Effector CD4-positive, alpha-beta T cell (primary cell): Measurements from ENCODE around the gene GHDC.
"Not testable (repeated sequence)": the region's sequence is repeated elsewhere in the genome, so short reads cannot be mapped to it uniquely, and the experiment has no call there.

Experiments
- DNase-seq: peaks from one replicate; pipeline ENCODE4 v3.0.0-alpha.2; 2020

GHDC gene

GRCh38 chr17:42202159-42202558 lies 7.9 kb upstream of the GHDC start:
- DNase-seq = no peak

DNA sequence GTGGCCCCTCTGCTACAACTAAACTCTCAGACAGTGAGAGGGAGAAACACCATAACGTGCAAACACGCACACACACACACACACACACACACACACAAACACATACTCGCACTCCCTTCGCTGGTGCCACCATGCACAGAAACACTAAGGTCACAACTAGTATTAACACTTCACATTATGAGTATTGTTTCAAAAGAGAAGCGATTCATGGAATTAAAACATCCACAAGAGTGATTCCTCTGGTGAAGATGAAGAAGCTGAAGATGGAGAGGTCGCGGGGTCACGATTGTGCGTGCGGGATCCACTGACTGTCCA lies 7.1 kb upstream of the GHDC start:
- DNase-seq = no peak

GRCh38 chr17:42200706-42201457 lies 6.6 kb upstream of the GHDC start:
- DNase-seq = no peak

DNA sequence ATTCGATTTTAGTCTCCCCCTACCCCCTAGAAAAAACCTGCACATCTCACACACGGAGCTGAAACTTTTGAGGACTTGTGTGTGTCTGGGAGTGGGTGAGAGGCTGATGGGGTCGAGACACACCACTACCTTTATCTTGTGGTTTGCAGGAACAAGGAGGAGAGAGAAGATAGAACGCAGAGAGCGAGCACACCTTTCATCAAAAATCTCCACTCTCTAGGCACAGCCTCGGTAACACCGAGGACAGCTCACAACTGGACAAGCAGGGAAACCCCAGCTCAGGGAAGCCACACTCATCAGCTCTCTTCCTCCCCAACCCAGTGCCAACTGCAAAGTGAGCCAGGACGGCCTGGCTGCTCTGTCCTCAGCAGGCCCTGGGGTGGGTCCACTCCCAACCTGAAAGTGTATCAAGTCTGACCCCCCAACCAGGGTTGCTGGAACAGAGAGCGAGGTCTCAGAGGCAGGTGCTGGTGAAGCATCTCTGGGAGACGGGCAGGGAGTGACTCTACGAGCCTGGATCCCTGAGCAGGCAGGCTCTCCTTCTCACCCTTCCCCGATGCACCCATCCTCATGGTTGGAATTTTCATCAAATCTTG lies 5.2 kb upstream of the GHDC start:
- no peak for DNase-seq

GRCh38 chr17:42198897-42199296 lies 4.6 kb upstream of the GHDC start:
- no peak for DNase-seq

DNA sequence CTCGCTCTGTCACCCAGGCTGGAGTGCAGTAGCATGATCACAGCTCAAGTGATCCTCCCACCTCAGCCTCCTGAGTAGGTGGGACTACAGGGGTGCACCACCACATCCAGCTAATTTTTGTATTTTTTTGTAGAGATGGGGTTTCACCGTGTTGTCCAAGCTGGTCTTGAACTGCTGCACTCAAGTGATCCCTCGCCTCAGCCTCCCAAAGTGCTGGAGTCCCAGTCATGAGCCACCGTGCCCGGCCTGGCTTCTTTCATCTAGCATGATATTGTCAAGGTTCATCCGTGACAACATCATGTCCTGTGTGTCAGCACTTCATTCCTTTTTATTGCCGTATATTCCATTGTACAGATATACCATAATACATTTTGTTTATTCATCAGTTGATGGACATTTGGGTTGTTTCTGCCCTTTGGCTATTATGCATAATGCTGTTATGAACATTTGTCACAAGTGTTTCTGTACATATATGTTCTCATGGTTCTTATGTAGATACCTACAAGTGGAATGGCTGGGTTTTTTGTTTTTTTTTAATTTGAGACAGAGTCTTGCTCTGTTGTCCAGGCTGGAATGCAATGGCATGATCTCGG lies 3.4 kb upstream of the GHDC start:
- DNase-seq = no peak

DNA sequence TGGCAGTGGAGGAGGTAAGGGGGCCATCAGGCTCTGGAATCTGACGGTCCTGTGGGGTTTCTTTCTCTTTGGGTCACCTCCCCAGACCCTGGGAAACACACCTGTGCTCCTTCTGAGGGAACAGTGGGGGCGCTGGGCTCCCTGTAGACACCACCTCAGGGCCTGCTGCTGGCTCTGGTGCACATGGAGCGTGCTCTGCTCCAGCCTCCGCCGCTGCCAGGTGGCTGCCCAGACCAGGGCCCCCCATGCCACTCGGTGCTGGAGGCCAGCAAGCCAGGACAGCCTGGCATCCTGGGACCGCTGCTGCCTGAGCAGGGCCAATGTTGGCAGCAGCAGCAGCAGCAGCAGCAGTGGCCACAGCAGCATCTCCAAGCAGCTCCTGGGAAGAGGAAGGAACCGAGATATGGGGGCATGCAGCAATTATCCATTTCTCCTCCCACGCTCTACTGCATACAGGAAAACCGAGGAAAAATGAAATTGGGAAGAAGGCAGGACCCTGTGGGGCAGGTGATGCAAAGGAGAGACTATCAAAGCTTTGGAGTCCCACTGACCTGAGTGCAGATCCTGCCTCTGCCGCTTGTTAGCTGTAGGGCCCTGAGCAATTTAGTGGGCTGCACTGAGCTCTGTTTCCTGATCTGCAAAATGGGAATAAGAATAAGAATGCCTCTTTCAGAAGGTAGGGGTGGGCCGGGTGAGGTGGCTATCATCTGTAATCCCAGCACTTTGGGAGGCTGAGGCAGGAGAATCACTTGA lies 902 bp downstream of the GHDC start:
- DNase-seq = no peak

DNA sequence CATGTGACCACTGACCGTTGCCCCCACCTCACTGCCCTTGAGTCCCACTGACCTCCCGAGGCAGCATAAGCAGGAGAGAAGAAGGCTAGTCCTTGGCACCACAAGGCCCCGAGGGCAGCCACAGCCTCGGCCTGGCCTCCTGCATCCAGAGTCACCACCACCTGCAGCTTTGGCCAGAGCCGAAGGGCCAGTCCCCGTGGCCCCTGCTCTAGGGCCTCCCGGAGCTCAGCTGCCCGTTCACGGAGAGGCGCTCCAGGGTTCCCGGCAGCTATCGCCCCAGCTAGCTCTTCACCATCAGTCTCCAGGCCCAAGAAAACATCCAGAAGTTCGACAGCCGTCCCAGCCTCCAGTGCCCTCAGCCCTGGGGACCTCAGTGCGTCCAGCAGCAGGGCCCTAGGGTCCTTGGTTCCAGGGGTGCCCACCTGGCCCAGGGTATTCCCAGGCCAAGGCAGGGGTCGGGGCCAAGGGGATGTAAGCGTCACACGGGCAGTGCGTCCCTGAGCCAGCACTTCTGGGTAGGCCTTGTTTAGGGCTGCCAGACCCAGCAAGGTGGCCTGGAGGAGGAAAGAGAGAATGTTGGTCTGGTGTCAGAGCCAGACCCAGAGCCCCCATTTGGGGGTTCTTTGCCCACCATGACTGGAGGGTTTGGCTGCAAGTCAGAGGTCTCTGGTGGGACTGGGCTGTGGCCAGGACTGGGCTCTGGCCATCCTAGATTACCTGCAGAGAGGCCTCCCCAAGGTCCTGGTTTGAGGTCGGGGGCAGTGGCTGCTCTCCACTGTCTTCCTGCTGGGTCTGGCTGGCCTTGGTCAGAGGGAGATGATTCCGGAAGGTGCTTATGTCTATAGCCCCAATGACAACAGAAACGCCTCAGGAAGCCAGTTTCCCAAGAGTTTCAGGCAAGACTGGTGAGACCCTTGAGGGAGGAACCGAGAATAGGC lies 1.8 kb downstream of the GHDC start:
- no peak for DNase-seq

GRCh38 chr17:42191275-42191608 lies 3.1 kb downstream of the GHDC start:
- DNase-seq = no peak

- DNase-seq = no peak
These were observed 3.6 kb downstream of the GHDC start for GRCh38 chr17:42190491-42191274.

DNA sequence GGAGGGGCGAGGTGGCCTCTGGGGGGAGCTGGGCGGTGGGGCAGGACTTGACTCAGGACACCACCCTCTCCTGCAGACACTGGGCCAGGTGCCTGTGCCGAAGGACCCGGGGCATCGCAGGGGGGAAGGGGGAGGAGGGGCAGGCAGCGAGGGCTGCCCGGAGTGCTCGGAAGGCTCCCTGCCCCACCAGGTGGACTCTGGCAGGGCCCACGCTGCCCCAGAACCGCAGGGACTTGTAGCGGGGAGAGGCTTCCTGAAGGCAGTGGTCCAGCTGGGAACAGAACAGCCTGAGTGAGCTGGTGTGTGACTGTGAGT lies 4.7 kb downstream of the GHDC start:
- no peak for DNase-seq

DNA sequence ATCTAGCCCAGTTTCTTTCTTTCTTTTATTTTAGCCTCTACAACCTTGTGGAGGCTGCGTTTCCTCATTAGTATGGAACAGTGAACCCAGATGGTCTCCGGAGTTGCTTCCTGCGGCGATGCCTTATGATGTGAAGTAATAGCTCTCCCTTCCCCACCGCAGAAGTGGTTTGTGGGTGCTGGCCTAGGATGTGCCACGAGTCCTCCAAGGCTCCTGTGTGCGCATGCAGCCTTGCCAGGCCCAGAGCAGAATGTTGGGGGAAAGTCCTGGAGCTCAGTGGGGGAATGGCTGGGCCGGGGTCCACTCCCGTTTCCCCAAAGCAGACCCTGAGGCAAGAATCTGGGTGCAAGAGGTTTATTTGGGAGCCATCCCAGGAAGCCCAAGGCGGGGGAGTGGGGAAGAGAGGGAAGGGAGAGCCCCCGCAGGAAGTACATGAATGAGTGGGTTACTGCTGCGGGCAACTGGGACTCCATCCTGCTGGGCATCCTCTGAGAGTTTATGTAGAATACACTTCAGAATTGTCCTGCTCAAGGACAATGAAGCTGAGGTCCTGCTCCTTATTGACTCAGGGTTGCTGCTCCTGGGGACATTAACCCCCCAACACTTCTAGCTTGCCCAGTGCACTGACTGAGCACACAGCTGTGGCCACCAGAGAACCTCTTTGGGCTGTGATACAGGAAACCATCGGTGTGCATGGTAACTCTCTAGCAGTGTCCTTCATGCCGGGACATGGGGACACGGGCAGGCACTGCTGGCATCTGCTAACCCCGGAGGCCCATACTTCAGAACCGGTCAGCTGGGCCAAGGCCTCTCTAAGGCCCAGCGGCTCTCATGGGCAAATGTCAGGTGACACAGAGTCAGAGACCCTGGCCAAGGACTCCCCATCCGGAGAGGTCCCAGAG lies 5.3 kb downstream of the GHDC start:
- DNase-seq = no peak

DNA sequence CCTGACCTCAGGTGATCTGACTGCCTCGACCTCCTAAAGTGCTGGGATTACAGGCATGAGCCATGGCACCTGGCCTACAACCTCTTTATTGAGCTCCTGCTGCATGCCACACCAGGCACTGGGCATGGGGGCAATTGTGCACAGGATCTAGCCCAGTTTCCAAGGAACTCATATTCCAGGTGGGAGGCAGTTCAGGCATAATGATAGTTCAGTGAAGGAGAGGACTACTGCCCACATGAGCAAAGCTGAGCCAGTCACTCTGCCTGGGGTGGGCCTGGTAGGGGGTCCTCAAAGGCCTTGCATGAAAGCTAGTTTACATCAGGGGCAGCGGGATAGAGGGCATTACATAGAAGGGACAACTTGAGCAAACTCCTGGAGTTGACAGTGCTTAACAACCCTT lies 6.5 kb downstream of the GHDC start:
- DNase-seq = no peak

- not testable (repeated sequence) for DNase-seq
These were observed 8.1 kb downstream of the GHDC start for GRCh38 chr17:42186191-42186590.

- DNase-seq = no peak
These were observed 8.7 kb downstream of the GHDC start for GRCh38 chr17:42185621-42185930.

DNA sequence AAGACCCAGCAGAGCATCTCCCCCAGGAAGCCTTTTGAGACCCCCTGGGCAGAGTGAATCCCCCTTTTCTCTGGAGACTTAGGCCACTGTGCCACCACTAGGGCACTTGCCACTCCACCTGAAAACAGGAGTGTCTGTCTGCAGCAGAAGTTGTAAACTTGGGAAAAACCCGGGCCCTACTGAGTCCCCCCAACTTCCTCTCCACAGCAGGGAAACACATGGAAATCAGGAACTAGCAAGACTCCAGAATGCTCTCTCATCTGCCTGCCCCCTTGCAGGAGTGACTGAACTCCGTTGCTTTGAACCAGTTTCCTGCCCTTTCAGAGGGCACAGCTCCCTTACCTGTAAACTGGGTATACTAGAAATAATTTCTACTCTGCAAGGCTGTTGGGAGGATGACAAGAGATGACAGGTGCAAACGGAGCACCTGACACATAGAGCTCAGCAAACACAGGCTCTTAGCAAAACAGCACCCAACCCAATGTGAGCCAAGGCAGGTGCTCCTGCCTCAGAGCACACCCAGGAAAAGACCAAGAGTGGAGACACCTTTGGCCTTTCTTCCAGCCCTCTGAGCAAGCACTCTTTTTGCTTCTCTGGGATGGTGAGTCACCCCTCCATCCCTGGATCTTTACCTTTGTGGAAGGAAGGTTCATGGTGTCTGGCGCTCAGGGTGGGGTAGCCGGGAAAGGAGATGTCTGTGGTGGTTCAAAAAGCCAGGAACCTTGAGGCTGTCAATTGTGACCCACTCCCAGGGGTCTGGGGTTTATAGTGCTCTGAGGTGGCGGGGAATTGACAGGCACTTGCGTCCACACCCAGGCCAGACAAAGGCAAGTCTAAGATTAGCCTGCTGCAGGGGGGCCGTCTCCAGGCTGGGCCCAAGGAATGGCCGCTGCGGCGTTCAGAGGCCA lies 9.3 kb downstream of the GHDC start, which contains the start of gene HCRT:
TSS of gene HCRT (minus strand) at position 740 of the 908 bp plus-strand sequence. CDS start at position 653, 87 bp downstream.
- DNase-seq = no peak

- peak; percentile 60 for DNase-seq
These were observed 10.3 kb downstream of the GHDC start for GRCh38 chr17:42183741-42184711.

DNA sequence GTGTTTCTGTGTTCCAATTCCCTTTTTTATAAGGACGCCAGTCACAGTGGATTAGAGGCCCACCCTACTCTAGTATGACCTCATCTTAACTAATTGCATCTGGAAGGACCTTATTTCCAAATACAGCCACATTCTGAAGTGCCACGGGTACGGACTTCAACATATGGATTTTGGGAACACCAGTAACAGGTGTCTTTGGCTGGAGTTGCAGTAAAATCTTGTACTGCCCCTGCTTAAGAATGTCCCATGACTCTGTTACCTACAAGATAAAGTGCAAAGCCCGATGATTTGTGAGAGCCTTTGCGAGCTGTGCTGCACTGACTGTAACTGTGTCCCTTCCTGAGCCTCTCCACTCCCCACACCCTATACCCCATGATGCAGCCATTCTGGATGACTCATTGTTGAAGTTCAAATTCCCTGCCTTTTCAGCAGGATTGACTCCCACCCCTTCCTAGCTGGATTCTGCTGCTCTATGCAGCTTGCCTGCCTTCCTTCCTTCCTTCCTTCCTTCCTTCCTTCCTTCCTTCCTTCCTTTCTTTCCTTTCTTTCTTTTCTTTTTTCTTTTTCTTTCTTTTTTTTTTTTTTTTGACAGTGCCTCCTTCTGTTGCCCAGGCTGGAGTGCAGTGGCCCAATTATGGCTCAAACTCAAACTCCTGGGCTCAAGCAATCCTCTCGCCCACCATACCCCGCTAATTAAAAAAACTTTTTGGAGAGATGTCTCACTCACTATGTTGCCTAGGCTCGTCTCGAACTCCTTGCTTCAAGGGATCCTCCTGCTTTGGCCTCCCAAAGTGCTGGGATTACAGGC lies 11.2 kb downstream of the GHDC start:
- no peak for DNase-seq
